Epidermal melanocyte (primary cell): ENCODE measurements around the gene CDK18.

Source experiments
- DNase-seq: peaks from one replicate; pipeline ENCODE4 v3.0.0; 2011; ENCODE audit warnings: low spot score; ENCODE audit not compliant: insufficient read length

The CDK18 gene

GRCh38 chr1:205521686-205522085 is 17.2 kb downstream of the CDK18 start:
- DNase-seq, result no peak

- DNase-seq, result no peak
These were observed 18.2 kb downstream of the CDK18 start for GRCh38 chr1:205522692-205523091.

GRCh38 chr1:205523261-205523890 is 18.9 kb downstream of the CDK18 start:
- no peak for DNase-seq

- DNase-seq, result peak; percentile 91
These were observed 19.7 kb downstream of the CDK18 start for GRCh38 chr1:205523891-205524793.

GRCh38 chr1:205524794-205525101 is 20.3 kb downstream of the CDK18 start:
- DNase-seq, result no peak

- DNase-seq, result no peak
These were observed 21.2 kb downstream of the CDK18 start for GRCh38 chr1:205525495-205526285.

GRCh38 chr1:205526431-205526830 is 22.0 kb downstream of the CDK18 start:
- no peak for DNase-seq

GRCh38 chr1:205527931-205528330 is 23.5 kb downstream of the CDK18 start:
- DNase-seq, result no peak

GRCh38 chr1:205528446-205528886 is 24.0 kb downstream of the CDK18 start:
- DNase-seq, result no peak

- peak; percentile 76 for DNase-seq
These were observed 24.7 kb downstream of the CDK18 start for GRCh38 chr1:205528887-205529825.

- no peak for DNase-seq
These were observed 25.6 kb downstream of the CDK18 start for GRCh38 chr1:205530116-205530515.

- no peak for DNase-seq
These were observed 26.9 kb downstream of the CDK18 start for GRCh38 chr1:205531191-205532025.

- no peak for DNase-seq
These were observed 27.8 kb downstream of the CDK18 start for GRCh38 chr1:205532026-205532898.

GRCh38 chr1:205532996-205533735 is 28.7 kb downstream of the CDK18 start:
- DNase-seq, result no peak

GRCh38 chr1:205533748-205534443 is 29.4 kb downstream of the CDK18 start:
- DNase-seq, result no peak

- no peak for DNase-seq
These were observed 30.0 kb downstream of the CDK18 start for GRCh38 chr1:205534444-205534985.

- DNase-seq, result no peak
These were observed 30.6 kb downstream of the CDK18 start for GRCh38 chr1:205535096-205535495.
